Central memory CD8-positive, alpha-beta T cell (primary cell): ENCODE results near the gene PLA2G10.
"Not testable (repeated sequence)": the region's sequence is repeated elsewhere in the genome, so short reads cannot be mapped to it uniquely, and the experiment has no call there.

Experiments
- ATAC-seq: fragments of 150-1000 bp; cut with Tn5 transposase; replicated peaks from 2 replicates; pipeline ENCODE4 v1.10.0; 2022; ENCODE audit warnings: mild to moderate bottlenecking, moderate FRiP score, moderate number of reproducible peaks; ENCODE audit not compliant: poor library complexity, severe bottlenecking; ENCODE audit errors: extremely low read depth
- DNase-seq, 2 donors: peaks; one replicate each; pipeline ENCODE4 v3.0.0; 2021; ENCODE audit warnings: low spot score in 2 of 2
- H3K27ac Mint-ChIP-seq: one replicate; pipeline ENCODE4 v1.8.0; 2022; ENCODE audit warnings: low read depth, mild to moderate bottlenecking, moderate library complexity, mixed read lengths
- H3K27me3 Mint-ChIP-seq: one replicate; pipeline ENCODE4 v1.8.0; 2022; ENCODE audit warnings: mixed read lengths
- H3K36me3 Mint-ChIP-seq: one replicate; pipeline ENCODE4 v1.8.0; 2022; ENCODE audit warnings: mild to moderate bottlenecking, moderate library complexity, mixed read lengths; ENCODE audit not compliant: insufficient read depth
- H3K4me1 Mint-ChIP-seq: one replicate; pipeline ENCODE4 v1.8.0; 2022; ENCODE audit warnings: mixed read lengths
- H3K4me3 Mint-ChIP-seq: one replicate; pipeline ENCODE4 v1.8.0; 2022; ENCODE audit warnings: mild to moderate bottlenecking, moderate library complexity, mixed read lengths
- H3K9me3 Mint-ChIP-seq: one replicate; pipeline ENCODE4 v1.8.0; 2022; ENCODE audit warnings: mixed read lengths

Gene PLA2G10

GRCh38 chr16:14641926-14642325, 52.2 kb downstream of the PLA2G10 start:
- DNase-seq (no peak), ATAC-seq (no peak)
- Mint-ChIP-seq H3K27ac (peak overlapping the region; percentile 53), H3K4me3 (no peak overlapping the region), H3K9me3 (no peaks in the 10 kb centered on the region), H3K27me3 (no peaks in the 10 kb centered on the region), H3K4me1 (peaks cover 19% of the 10 kb centered on the region), H3K36me3 (peaks cover 42% of the 10 kb centered on the region)

GRCh38 chr16:14641206-14641605, 52.9 kb downstream of the PLA2G10 start:
- DNase-seq = no peak

DNA sequence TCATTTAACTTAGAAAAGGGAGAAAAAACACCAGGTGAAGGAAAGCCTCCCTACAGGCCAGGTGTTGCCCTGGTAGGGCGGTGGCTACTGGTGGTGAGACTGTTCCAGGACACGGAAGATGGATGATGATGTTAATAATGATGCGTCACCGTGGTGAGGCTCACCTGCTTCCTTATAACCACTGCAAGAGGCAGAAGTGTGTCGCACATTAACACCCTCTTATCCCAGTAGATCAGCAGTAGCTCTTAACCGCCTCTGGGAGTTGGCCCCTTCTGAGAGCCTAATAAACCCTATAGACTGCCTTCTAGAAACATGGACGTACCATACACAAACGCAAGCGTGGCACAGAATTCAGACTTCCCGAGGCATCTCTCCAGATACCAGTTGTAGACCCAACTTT, 53.6 kb downstream of the PLA2G10 start:
- DNase-seq (no peak), ATAC-seq (no peak)
- H3K9me3 Mint-ChIP-seq = no peaks in the 10 kb centered on the region
- no peak overlapping the region for H3K27ac Mint-ChIP-seq
- no peaks in the 10 kb centered on the region for H3K27me3 Mint-ChIP-seq
- H3K4me1 Mint-ChIP-seq = peaks cover 27% of the 10 kb centered on the region
- H3K36me3 Mint-ChIP-seq = peaks cover 36% of the 10 kb centered on the region
- H3K4me3 Mint-ChIP-seq = no peak overlapping the region

More at GRCh38 chr16:14641206-14641605, 52.9 kb downstream of the PLA2G10 start:
- no peak for ATAC-seq
- Mint-ChIP-seq H3K4me1 (peaks cover 22% of the 10 kb centered on the region), H3K9me3 (no peaks in the 10 kb centered on the region), H3K4me3 (no peak overlapping the region), H3K27me3 (no peaks in the 10 kb centered on the region), H3K36me3 (peaks cover 40% of the 10 kb centered on the region), H3K27ac (no peak overlapping the region)

DNA sequence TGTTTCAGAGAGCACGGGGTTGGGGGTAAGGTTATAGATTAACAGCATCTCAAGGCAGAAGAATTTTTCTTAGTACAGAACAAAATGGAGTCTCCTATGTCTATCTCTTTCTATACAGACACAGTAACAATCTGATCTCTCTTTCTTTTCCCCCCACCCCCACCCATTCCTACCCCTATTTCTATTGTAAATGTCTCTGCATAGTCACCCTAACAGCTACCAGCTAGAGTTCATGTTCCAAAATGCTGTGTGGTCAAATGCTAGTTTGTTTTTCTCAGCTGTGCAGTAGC, 57.2 kb downstream of the PLA2G10 start:
- peaks cover 27% of the 10 kb centered on the region for H3K36me3 Mint-ChIP-seq
- ATAC-seq, H3K9me3 Mint-ChIP-seq, DNase-seq, H3K27ac Mint-ChIP-seq, H3K27me3 Mint-ChIP-seq, H3K4me3 Mint-ChIP-seq: not testable (repeated sequence)
- H3K4me1 Mint-ChIP-seq = peaks cover 58% of the 10 kb centered on the region

DNA sequence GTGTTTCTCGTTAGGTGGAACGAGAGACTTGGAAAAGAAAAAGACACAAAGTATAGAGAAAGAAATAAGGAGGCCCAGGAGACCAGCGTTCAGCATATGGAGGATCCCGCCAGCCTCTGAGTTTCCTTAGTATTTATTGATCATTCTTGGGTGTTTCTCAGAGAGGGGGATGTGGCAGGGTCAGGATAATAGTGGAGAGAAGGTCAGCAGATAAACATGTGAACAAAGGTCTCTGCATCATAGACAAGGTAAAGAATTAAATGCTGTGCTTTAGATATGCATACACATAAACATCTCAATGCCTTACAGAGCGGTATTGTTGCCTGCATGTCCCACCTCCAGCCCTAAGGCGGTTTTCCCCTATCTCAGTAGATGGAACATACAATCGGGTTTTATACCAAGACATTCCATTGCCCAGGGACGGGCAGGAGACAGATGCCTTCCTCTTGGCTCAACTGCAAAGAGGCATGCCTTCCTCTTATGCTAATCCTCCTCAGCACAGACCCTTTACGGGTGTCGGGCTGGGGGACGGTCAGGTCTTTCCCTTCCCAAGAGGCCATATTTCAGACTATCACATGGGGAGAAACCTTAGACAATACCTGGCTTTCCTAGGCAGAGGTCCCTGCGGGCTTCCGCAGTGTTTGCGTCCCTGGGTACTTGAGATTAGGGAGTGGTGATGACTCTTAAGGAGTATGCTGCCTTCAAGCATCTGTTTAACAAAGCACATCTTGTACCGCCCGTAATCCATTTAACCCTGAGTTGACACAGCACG, 57.7 kb downstream of the PLA2G10 start:
- peak overlapping the region; percentile 61 for H3K27ac Mint-ChIP-seq
- peaks cover 58% of the 10 kb centered on the region for H3K4me1 Mint-ChIP-seq
- peaks cover 27% of the 10 kb centered on the region for H3K36me3 Mint-ChIP-seq

GRCh38 chr16:14635395-14636165, 58.5 kb downstream of the PLA2G10 start:
- ATAC-seq (no peak), DNase-seq (no peak)
- H3K4me1 Mint-ChIP-seq = peaks cover 52% of the 10 kb centered on the region
- peak overlapping the region; percentile 61 for H3K27ac Mint-ChIP-seq
- no peak overlapping the region for H3K4me3 Mint-ChIP-seq
- H3K27me3 Mint-ChIP-seq = no peaks in the 10 kb centered on the region
- H3K9me3 Mint-ChIP-seq = peaks cover under 1% of the 10 kb centered on the region
- peaks cover 22% of the 10 kb centered on the region for H3K36me3 Mint-ChIP-seq

More for the DNA sequence above, 57.7 kb downstream of the PLA2G10 start:
- not testable (repeated sequence) for ATAC-seq, H3K9me3 Mint-ChIP-seq, DNase-seq, H3K27me3 Mint-ChIP-seq, H3K4me3 Mint-ChIP-seq

- Mint-ChIP-seq H3K36me3 (peaks cover 27% of the 10 kb centered on the region), H3K4me3 (peak overlapping the region; percentile 94), H3K27ac (peak overlapping the region; percentile 90), H3K9me3 (peaks cover 6% of the 10 kb centered on the region), H3K4me1 (peaks cover 49% of the 10 kb centered on the region), H3K27me3 (no peaks in the 10 kb centered on the region)
- no peak for DNase-seq
- no peak for ATAC-seq
These were observed 59.8 kb downstream of the PLA2G10 start for GRCh38 chr16:14634389-14634725.

- peak within 1 kb of the TSS; percentile 90 for H3K27ac Mint-ChIP-seq
- DNase-seq = peak; percentile 98 to 99
- H3K36me3 Mint-ChIP-seq = peaks cover 27% of the 10 kb centered on the region
- peaks cover 58% of the 10 kb centered on the region for H3K4me1 Mint-ChIP-seq
- H3K4me3 Mint-ChIP-seq = peak within 1 kb of the TSS; percentile 94
- H3K27me3 Mint-ChIP-seq = no peaks in the 10 kb centered on the region
- ATAC-seq = peak; percentile 75
- H3K9me3 Mint-ChIP-seq = peaks cover 6% of the 10 kb centered on the region
These were observed 61.2 kb downstream of the PLA2G10 start, which contains the start of gene BFAR for GRCh38 chr16:14632693-14633569. BFAR (plus strand) TSS chr16:14632951; CDS start chr16:14644347, 11,396 bp downstream.

DNA sequence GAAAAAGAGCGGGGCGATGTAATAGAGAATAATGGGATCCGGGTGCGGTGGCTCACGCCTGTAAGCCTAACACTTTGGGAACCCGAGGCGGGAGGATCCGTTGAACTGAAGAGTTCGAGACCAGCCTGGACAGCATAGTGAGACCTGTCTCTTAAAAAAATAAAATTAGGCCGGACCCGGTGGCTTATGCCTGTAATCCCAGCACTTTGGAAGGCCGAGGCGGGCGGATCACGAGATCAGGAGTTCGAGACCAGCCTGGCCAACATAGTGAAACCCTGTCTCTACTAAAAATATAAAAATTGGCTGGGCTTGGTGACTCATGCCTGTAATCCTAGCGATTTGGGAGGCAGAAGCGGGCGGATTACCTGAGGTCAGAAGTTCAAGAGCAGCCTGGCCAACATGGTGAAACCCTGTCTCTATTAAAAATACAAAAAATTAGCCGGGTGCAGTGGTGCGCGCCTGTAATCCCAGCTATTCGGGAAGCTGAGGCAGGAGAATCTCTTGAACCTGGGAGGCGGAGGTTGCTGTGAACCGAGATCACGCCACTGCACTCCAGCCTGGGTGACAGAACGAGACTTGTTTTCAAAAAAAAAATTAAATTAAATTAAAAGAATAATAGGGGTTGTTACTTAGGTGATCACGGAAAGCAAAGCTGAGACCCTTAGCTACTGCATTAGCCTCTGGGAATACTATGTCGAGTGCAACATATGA, 63.3 kb downstream of the PLA2G10 start:
- H3K27ac Mint-ChIP-seq = peak overlapping the region; percentile 92
- peak overlapping the region; percentile 95 for H3K4me3 Mint-ChIP-seq
- peaks cover 50% of the 10 kb centered on the region for H3K4me1 Mint-ChIP-seq
- DNase-seq, H3K27me3 Mint-ChIP-seq, ATAC-seq, H3K9me3 Mint-ChIP-seq: not testable (repeated sequence)
- H3K36me3 Mint-ChIP-seq = peaks cover 37% of the 10 kb centered on the region

GRCh38 chr16:14629919-14630619, 64.0 kb downstream of the PLA2G10 start, which contains the start of gene PARN:
PARN (minus strand) TSS chr16:14630260; CDS start chr16:14630125, 135 bp downstream.
- peaks cover 44% of the 10 kb centered on the region for H3K36me3 Mint-ChIP-seq
- peak within 1 kb of the TSS; percentile 95 for H3K4me3 Mint-ChIP-seq
- peaks cover 6% of the 10 kb centered on the region for H3K9me3 Mint-ChIP-seq
- ATAC-seq (peak; percentile 47), DNase-seq (peak; percentile 96)
- H3K27ac Mint-ChIP-seq = peak within 1 kb of the TSS; percentile 92
- H3K27me3 Mint-ChIP-seq = no peaks in the 10 kb centered on the region
- H3K4me1 Mint-ChIP-seq = peaks cover 45% of the 10 kb centered on the region

DNA sequence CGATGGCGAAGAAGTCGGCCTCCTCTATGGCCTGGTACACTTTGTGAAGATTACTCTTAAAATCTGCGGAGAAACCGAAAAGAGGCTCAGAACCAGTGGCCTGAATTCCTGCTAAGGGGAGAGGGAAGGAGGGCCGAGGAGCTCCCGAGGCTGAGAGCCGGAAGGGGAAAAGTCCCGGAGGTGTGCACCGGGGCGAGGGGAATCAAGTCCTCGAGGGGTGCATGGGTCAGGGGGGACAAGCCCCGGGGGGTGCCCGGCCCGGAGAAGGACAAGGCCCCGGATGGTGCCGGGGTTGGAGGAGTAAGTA, 64.5 kb downstream of the PLA2G10 start:
- peak overlapping the region; percentile 92 for H3K27ac Mint-ChIP-seq
- ATAC-seq (no peak), DNase-seq (no peak)
- no peaks in the 10 kb centered on the region for H3K27me3 Mint-ChIP-seq
- peaks cover 6% of the 10 kb centered on the region for H3K9me3 Mint-ChIP-seq
- H3K36me3 Mint-ChIP-seq = peaks cover 49% of the 10 kb centered on the region
- H3K4me3 Mint-ChIP-seq = peak overlapping the region; percentile 95
- peaks cover 40% of the 10 kb centered on the region for H3K4me1 Mint-ChIP-seq
